Small intestine (tissue), 7 donors: ENCODE results near the gene SYCP1. TPM values are rescaled to one million over a fixed set of nuclear protein-coding genes. Genes with fewer than 3 reads are reported as not detected.

Experiments used
- DNase-seq, 2 donors: peaks; one replicate each; pipeline versions ENCODE4 v3.0.0 to v3.0.0-alpha.2; 2013
- FAIRE-seq: peaks from 2 replicates; lab custom pipeline; 2012; peaks lifted over from hg19 to GRCh38; lab: Jason Lieb, UNC
- H3K27ac ChIP-seq, 3 donors: one replicate each; pipeline ENCODE4 v1.5.1; 2013; ENCODE audit warnings: low read length in 2 of 3, mild to moderate bottlenecking in 2 of 3, control low read depth in 1 of 3, inconsistent platforms in 1 of 3, low read depth in 1 of 3, moderate library complexity in 1 of 3
- H3K27me3 ChIP-seq, 3 donors: one replicate each; pipeline ENCODE4 v1.6.1; 2013; ENCODE audit warnings: low read length in 3 of 3, inconsistent platforms in 1 of 3; ENCODE audit not compliant: control insufficient read depth in 3 of 3, insufficient read depth in 3 of 3
- H3K36me3 ChIP-seq, 3 donors: one replicate each; pipeline ENCODE4 v1.6.1; 2013; ENCODE audit warnings: low read length in 3 of 3, inconsistent platforms in 1 of 3, low read depth in 1 of 3, mild to moderate bottlenecking in 1 of 3, moderate library complexity in 1 of 3; ENCODE audit not compliant: control insufficient read depth in 3 of 3, insufficient read depth in 2 of 3
- H3K4me1 ChIP-seq, 3 donors: one replicate each; pipeline ENCODE4 v1.6.1; 2013; ENCODE audit warnings: low read length in 2 of 3, inconsistent platforms in 1 of 3, low read depth in 1 of 3, mild to moderate bottlenecking in 1 of 3, moderate library complexity in 1 of 3; ENCODE audit not compliant: control insufficient read depth in 3 of 3, insufficient read depth in 2 of 3
- H3K4me3 ChIP-seq, 3 donors: one replicate each; pipeline ENCODE4 v1.5.1; 2013; ENCODE audit warnings: low read length in 3 of 3, control low read depth in 1 of 3, inconsistent platforms in 1 of 3, low read depth in 1 of 3, mild to moderate bottlenecking in 1 of 3, moderate library complexity in 1 of 3
- H3K9me3 ChIP-seq, 2 donors: one replicate each; pipeline ENCODE4 v1.6.1; 2013; ENCODE audit warnings: low read depth in 1 of 2, low read length in 1 of 2; ENCODE audit not compliant: control insufficient read depth in 2 of 2, insufficient read depth in 1 of 2
- WGBS, 3 donors: extraction: QIAGEN DNeasy Blood & Tissue Kit; methylation state at CpG; one replicate each; pipeline ENCODE4 v1.1.7; 2013; 5-methylcytosine and 5-hydroxymethylcytosine counted together
- polyA plus RNA-seq, 4 donors: library from polyadenylated mRNA; stranded (reverse) in 3 of 4; unstranded in 1 of 4; fragments of 200-250 nt in 3 of 4; fragments of 120-200 nt in 1 of 4; gene quantifications; one replicate each; pipeline versions ENCODE4 v1.2.1 to v1.2.3, GENCODE V29; 2013
- donor health status: healthy with polysubstance abuse.
- donor health status: control.
- donor health status: control.
- donor health status: Bipolar disorder and iron deficiency.
- donor health status: healthy.

SYCP1 gene
- polyA plus RNA-seq, 4 donors: 0.06 TPM; not detected in 3

- Histone ChIP-seq H3K4me3 (no peak overlapping the region), H3K36me3 (no peaks in the 10 kb centered on the region), H3K27me3 (no peaks in the 10 kb centered on the region), H3K9me3 (peaks cover 0 to 3% of the 10 kb centered on the region in 2 donors), H3K27ac (no peak overlapping the region), H3K4me1 (no peaks in the 10 kb centered on the region)
- 77 to 86% (median 82%) methylated on average over 4 of the region's 4 CpGs for WGBS, 3 donors
- FAIRE-seq (no peak), DNase-seq (no peak)
These were observed 22.6 kb upstream of the SYCP1 start for GRCh38 chr1:114832057-114832456.

DNA sequence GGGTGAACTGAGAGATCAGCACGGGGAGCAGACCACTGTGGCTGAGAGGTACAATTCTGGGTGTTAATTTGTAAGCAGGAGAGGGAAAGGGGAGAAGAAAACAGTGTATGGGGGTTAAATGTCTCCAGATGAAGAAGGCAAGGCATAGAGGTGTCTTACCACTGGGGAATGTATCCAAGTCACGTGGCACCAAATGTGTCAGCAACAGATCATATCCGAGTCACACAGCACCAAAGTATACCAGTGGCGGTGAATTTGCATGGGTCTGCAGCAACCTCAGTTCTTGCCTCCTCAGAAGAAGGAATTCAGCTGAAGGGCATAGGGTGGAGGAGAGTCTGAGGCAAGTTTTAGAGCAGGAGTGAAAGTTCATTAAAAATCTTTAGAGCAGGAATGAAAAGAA is 21.2 kb upstream of the SYCP1 start:
- Histone ChIP-seq H3K27ac (no peak overlapping the region), H3K4me1 (no peaks in the 10 kb centered on the region), H3K27me3 (no peaks in the 10 kb centered on the region), H3K36me3 (no peaks in the 10 kb centered on the region), H3K4me3 (no peak overlapping the region), H3K9me3 (peaks cover 0 to 3% of the 10 kb centered on the region in 2 donors)
- DNase-seq (no peak), FAIRE-seq (no peak)
- 83 to 85% (median 85%) methylated on average over 4 of the region's 4 CpGs for WGBS, 3 donors

DNA sequence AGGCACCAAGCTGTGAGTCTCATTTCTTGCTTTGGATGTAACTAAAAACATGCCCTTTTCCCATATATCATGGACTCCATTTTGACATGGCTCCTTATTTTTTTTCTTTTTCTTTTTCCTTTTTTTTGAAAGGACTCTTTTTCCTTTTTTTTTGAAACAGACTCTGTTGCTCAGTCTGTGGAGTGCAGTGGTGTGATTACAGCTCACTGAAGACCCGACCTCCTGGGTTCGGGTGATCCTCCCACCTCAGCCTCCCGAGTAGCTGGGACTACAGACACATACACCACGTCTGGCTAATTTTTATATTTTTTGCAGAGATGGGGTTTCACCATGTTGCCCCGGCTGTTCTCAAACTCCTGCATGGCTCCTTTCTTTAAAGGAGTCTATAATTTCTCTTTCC is 10.4 kb upstream of the SYCP1 start:
- DNase-seq (no peak), FAIRE-seq (no peak)
- peaks cover 0 to 2% (median 0%) of the 10 kb centered on the region in 3 donors for H3K27me3 ChIP-seq
- no peaks in the 10 kb centered on the region for H3K4me1 ChIP-seq
- WGBS, 3 donors: 85 to 88% (median 87%) methylated on average over 5 of the region's 5 CpGs
- H3K9me3 ChIP-seq: no peaks in the 10 kb centered on the region
- H3K4me3 ChIP-seq: no peak overlapping the region
- no peaks in the 10 kb centered on the region for H3K36me3 ChIP-seq
- no peak overlapping the region for H3K27ac ChIP-seq

DNA sequence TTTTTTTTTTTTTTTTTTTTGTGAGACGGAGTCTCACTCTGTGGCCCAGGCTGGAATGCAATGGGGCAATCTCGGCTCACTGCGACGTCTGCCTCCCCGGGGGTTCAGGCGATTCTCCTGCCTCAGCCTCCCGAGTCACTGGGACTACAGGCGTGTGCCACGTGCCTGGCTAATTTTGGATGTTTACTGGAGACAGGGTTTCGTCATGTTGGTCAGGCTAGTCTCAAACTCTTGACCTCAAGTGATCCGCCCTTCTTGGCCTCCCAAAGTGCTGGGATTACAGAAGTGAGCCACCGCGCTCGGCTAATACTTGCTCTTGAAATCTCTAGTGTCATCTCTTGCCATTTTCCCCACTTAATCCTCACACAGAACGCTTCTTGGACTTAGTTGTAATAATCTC is 1.1 kb upstream of the SYCP1 start:
- Histone ChIP-seq H3K4me1 (no peaks in the 10 kb centered on the region), H3K9me3 (no peaks in the 10 kb centered on the region), H3K4me3 (no peak overlapping the region), H3K27ac (no peak overlapping the region), H3K36me3 (no peaks in the 10 kb centered on the region), H3K27me3 (peaks cover 0 to 28% (median 9%) of the 10 kb centered on the region in 3 donors)
- FAIRE-seq (no peak), DNase-seq (no peak)
- WGBS, 3 donors: 90 to 95% (median 92%) methylated on average over 15 of the region's 15 CpGs

DNA sequence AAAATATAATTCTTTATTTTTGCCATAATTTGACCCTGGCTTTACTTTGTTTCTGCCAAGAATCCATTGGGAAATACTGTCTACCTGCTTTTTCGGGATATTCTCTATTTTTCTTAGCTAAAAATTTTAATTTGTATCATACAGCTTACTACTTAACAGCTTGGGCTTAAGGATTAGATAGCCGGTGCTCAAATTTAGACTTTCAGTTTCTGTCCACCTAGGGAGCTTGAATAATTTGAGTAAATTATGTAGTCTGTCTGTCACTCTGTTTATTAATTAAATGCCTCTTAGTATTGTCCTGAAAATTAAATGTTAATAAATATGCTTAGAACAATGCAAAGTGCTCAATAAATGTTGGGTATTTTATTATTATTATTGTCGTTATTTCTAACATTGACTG is 6.7 kb downstream of the SYCP1 start:
- WGBS, 3 donors: 43 to 63% (median 52%) methylated on average over 3 of the region's 3 CpGs
- H3K9me3 ChIP-seq: no peaks in the 10 kb centered on the region
- no peaks in the 10 kb centered on the region for H3K4me1 ChIP-seq
- DNase-seq: no peak
- no peak overlapping the region for H3K27ac ChIP-seq
- H3K36me3 ChIP-seq: no peaks in the 10 kb centered on the region
- FAIRE-seq: no peak
- no peak overlapping the region for H3K4me3 ChIP-seq
- H3K27me3 ChIP-seq: peaks cover 0 to 4% (median 2%) of the 10 kb centered on the region in 3 donors

DNA sequence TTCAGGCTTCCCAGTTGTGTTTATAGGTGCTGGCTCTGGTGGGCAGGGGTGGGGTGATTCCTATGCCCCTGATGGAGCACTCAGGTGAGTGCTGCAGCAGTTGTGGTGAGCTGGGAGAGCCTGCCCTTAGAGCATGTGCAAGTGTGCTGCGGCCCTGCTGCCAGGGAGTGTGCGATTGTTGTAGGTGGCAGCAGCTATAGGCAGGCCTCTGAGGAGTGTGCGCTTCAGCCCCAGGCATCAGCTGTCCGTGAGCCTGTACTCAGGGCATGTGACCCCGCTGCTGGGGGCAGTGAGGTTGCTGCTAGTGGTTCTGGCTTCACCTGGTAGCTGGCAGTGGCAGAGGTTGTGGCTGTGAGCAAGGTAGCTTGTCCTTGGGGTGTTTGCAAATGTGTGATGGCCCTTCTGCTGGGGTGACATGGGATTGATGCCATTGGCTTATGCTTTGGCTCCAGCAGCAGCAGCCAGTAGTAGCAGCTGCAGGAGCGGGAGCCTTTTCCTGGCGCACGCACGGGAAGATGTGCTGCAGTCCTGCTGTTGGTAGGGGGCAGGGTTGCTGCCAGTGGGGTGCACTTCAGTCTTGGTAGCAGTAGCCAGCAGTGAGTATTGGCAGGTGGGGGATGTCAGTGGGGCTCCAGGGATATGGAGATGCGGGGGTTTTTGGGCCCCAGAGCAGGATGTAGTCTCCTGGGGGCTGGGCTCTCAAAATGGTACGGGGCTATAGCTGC is 37.7 kb downstream of the SYCP1 start:
- 76 to 87% (median 83%) methylated on average over 11 of the region's 11 CpGs for whole genome bisulfite sequencing, 3 donors
- H3K27me3 ChIP-seq: peaks cover 0 to 4% (median 0%) of the 10 kb centered on the region in 3 donors
- FAIRE-seq (no peak), DNase-seq (no peak)
- no peak overlapping the region for H3K27ac ChIP-seq
- no peaks in the 10 kb centered on the region for H3K36me3 ChIP-seq
- H3K9me3 ChIP-seq: no peaks in the 10 kb centered on the region
- H3K4me1 ChIP-seq: no peaks in the 10 kb centered on the region
- no peak overlapping the region for H3K4me3 ChIP-seq

- no peak for DNase-seq
These were observed 42.1 kb downstream of the SYCP1 start for GRCh38 chr1:114896795-114897194.

GRCh38 chr1:114901814-114902213 is 47.2 kb downstream of the SYCP1 start:
- no peaks in the 10 kb centered on the region for H3K4me1 ChIP-seq
- H3K27me3 ChIP-seq: peaks cover 0 to under 1% (median 0%) of the 10 kb centered on the region in 3 donors
- H3K9me3 ChIP-seq: no peaks in the 10 kb centered on the region
- no peak overlapping the region for H3K27ac ChIP-seq
- FAIRE-seq: no peak
- no peak for DNase-seq
- H3K4me3 ChIP-seq: no peak overlapping the region
- WGBS, 3 donors: 48 to 57% (median 55%) methylated on average over 9 of the region's 9 CpGs
- no peaks in the 10 kb centered on the region for H3K36me3 ChIP-seq

More at GRCh38 chr1:114896795-114897194, 42.1 kb downstream of the SYCP1 start:
- 49 to 67% (median 62%) methylated on average over 3 of the region's 3 CpGs for WGBS, 3 donors
- Histone ChIP-seq H3K36me3 (no peaks in the 10 kb centered on the region), H3K4me1 (no peaks in the 10 kb centered on the region), H3K27me3 (peaks cover 0 to 4% (median 0%) of the 10 kb centered on the region in 3 donors), H3K4me3 (no peak overlapping the region), H3K27ac (no peak overlapping the region), H3K9me3 (no peaks in the 10 kb centered on the region)
- FAIRE-seq: no peak

GRCh38 chr1:114902343-114902742 is 47.7 kb downstream of the SYCP1 start:
- no peak overlapping the region for H3K27ac ChIP-seq
- H3K9me3 ChIP-seq: no peaks in the 10 kb centered on the region
- no peaks in the 10 kb centered on the region for H3K27me3 ChIP-seq
- no peaks in the 10 kb centered on the region for H3K4me1 ChIP-seq
- FAIRE-seq (no peak), DNase-seq (no peak)
- WGBS, 3 donors: 48 to 55% (median 48%) methylated on average over 7 of the region's 7 CpGs
- no peaks in the 10 kb centered on the region for H3K36me3 ChIP-seq
- no peak overlapping the region for H3K4me3 ChIP-seq
